Measurements from ENCODE around the gene RBM41.

- TF ChIP-seq CTCF (IDR thresholded peaks at IDR 0.05) (no peak), NFYB (CRISPR knock-in tag; conservative IDR thresholded peaks at IDR 0.05; ENCODE audit: low read depth) (no peak), PRDM15 (CRISPR knock-in tag; IDR thresholded peaks at IDR 0.05) (no peak), E2F1 (CRISPR knock-in tag; IDR thresholded peaks at IDR 0.05) (no peak), SMAD3 (CRISPR knock-in tag; IDR thresholded peaks at IDR 0.05; ENCODE audit: borderline replicate concordance) (no peak), IRF1 (CRISPR knock-in tag; IDR thresholded peaks at IDR 0.05) (no peak), USF1 (CRISPR knock-in tag; IDR thresholded peaks at IDR 0.05) (no peak)
Measured at GRCh38 chrX:107047622-107048021, 71.0 kb downstream of the RBM41 start.

Data from WTC11 (cell line).